GM23338 (cell line): ENCODE data around the gene HCFC1.

Experiments used
- CREB1 ChIP-seq: fragments of 250-450 bp; sonication (Bioruptor Pico); IDR thresholded peaks from 2 replicates; pipeline ENCODE4 v1.5.0; 2020; ENCODE audit warnings: low read depth, mild to moderate bottlenecking, moderate library complexity
- CTCF ChIP-seq, 2 experiments: fragments of 200-600 bp in 1 of 2; sonication (generic) in 1 of 2; conservative IDR thresholded peaks; 2 replicates each; pipeline versions ENCODE4 v1.5.1 to v1.6.1; 2016 to 2017; ENCODE audit warnings: antibody characterized with exemption in 2 of 2, low read depth in 2 of 2, mild to moderate bottlenecking in 2 of 2, moderate library complexity in 1 of 2
- EZH2 ChIP-seq: fragments of 200-600 bp; sonication (generic); IDR thresholded peaks from one replicate; pipeline ENCODE4 v1.8.0; 2017; ENCODE audit warnings: antibody characterized with exemption, mild to moderate bottlenecking, low read depth; ENCODE audit not compliant: unreplicated experiment
- EZH2phosphoT487 ChIP-seq: fragments of 200-600 bp; sonication (generic); IDR thresholded peaks from one replicate; pipeline ENCODE4 v1.8.1; 2018; ENCODE audit warnings: antibody characterized with exemption; ENCODE audit not compliant: unreplicated experiment
- JUNB ChIP-seq: IDR thresholded peaks from one replicate; pipeline ENCODE4 v1.6.1; 2016; ENCODE audit warnings: antibody characterized with exemption; ENCODE audit not compliant: unreplicated experiment
- NANOG ChIP-seq: IDR thresholded peaks from 2 replicates; pipeline ENCODE4 v1.6.1; 2016; ENCODE audit warnings: antibody characterized with exemption, borderline replicate concordance
- POLR2AphosphoS5 ChIP-seq: IDR thresholded peaks from 2 replicates; pipeline ENCODE4 v1.6.1; 2016; ENCODE audit warnings: antibody characterized with exemption, low read depth
- REST ChIP-seq: IDR thresholded peaks from one replicate; pipeline ENCODE4 v1.6.1; 2018; ENCODE audit warnings: antibody characterized with exemption; ENCODE audit not compliant: unreplicated experiment
- STAT1 ChIP-seq: IDR thresholded peaks from one replicate; pipeline ENCODE4 v1.6.1; 2016; ENCODE audit warnings: antibody characterized with exemption; ENCODE audit not compliant: unreplicated experiment
- ZNF114 ChIP-seq: fragments of 250-450 bp; sonication (Bioruptor Pico); IDR thresholded peaks from 2 replicates; pipeline ENCODE4 v1.5.0; 2020; ENCODE audit warnings: mild to moderate bottlenecking, moderate library complexity

GRCh38 chrX:153948847-153949805, 22.5 kb downstream of the HCFC1 start:
- TF ChIP-seq EZH2: no peak
- TF ChIP-seq CTCF (conservative IDR thresholded peaks at IDR 0.05; ENCODE audit: low read depth in 2 of 2): no peak
- no peak for TF ChIP-seq POLR2AphosphoS5
- no peak for TF ChIP-seq CREB1
- no peak for TF ChIP-seq ZNF114 (CRISPR knock-in tag)
- TF ChIP-seq EZH2phosphoT487: no peak
- TF ChIP-seq REST: no peak
- TF ChIP-seq JUNB: no peak
- no peak for TF ChIP-seq NANOG
- no peak for TF ChIP-seq STAT1
